NAMALWA (cell line): ENCODE measurements around the gene CSRNP2.
A peak's percentile ranks its signal among the peaks of the same experiment; 100 is the strongest.
"Not testable (repeated sequence)": the region's sequence is repeated elsewhere in the genome, so short reads cannot be mapped to it uniquely, and the experiment has no call there.

Source experiments
- DNase-seq: peaks from one replicate; pipeline ENCODE4 v3.0.0-alpha.2; 2015; ENCODE audit warnings: low spot score

CSRNP2 gene

GRCh38 chr12:51078346-51078745 is 5.0 kb downstream of the CSRNP2 start:
- DNase-seq, result not testable (repeated sequence)

- no peak for DNase-seq
Measured at GRCh38 chr12:51077930-51078329, 5.5 kb downstream of the CSRNP2 start.

- no peak for DNase-seq
Measured at GRCh38 chr12:51076236-51076930, 7.0 kb downstream of the CSRNP2 start.

- DNase-seq, result no peak
Measured at GRCh38 chr12:51075390-51075789, 8.0 kb downstream of the CSRNP2 start.

GRCh38 chr12:51071663-51072062 is 11.7 kb downstream of the CSRNP2 start:
- DNase-seq, result no peak

GRCh38 chr12:51070004-51070403 is 13.4 kb downstream of the CSRNP2 start:
- no peak for DNase-seq

- no peak for DNase-seq
Measured at GRCh38 chr12:51067771-51068170, 15.6 kb downstream of the CSRNP2 start.

GRCh38 chr12:51067229-51067628 is 16.2 kb downstream of the CSRNP2 start:
- no peak for DNase-seq

- DNase-seq, result no peak
Measured at GRCh38 chr12:51065530-51065929, 17.9 kb downstream of the CSRNP2 start.

GRCh38 chr12:51062631-51063397 is 20.6 kb downstream of the CSRNP2 start:
- no peak for DNase-seq

- no peak for DNase-seq
Measured at GRCh38 chr12:51059086-51059485, 24.3 kb downstream of the CSRNP2 start.

- DNase-seq, result no peak
Measured at GRCh38 chr12:51056242-51056641, 27.2 kb downstream of the CSRNP2 start.

GRCh38 chr12:51055060-51055459 is 28.3 kb downstream of the CSRNP2 start:
- no peak for DNase-seq

- no peak for DNase-seq
Measured at GRCh38 chr12:51051787-51052186, 31.6 kb downstream of the CSRNP2 start.

GRCh38 chr12:51049525-51049924 is 33.9 kb downstream of the CSRNP2 start:
- no peak for DNase-seq

- peak; percentile 29 for DNase-seq
Measured at GRCh38 chr12:51048661-51049251, 34.6 kb downstream of the CSRNP2 start.

- peak; percentile 98 for DNase-seq
Measured at GRCh38 chr12:51047655-51048540, 35.5 kb downstream of the CSRNP2 start, which contains the start of gene LETMD1. Gene LETMD1 (plus strand): TSS chr12:51048327. CDS start chr12:51048357, 30 bp downstream.

GRCh38 chr12:51036279-51036678 is 47.1 kb downstream of the CSRNP2 start:
- no peak for DNase-seq

- DNase-seq, result no peak
Measured at GRCh38 chr12:51033457-51034089, 49.8 kb downstream of the CSRNP2 start.

- DNase-seq, result no peak
Measured at GRCh38 chr12:51033048-51033447, 50.3 kb downstream of the CSRNP2 start.

GRCh38 chr12:51028813-51029150 is 54.6 kb downstream of the CSRNP2 start:
- no peak for DNase-seq
